ENCODE measurements around the gene HADHA. TPM values are rescaled to one million over a fixed set of nuclear protein-coding genes. Genes with fewer than 3 reads are reported as not detected.
"Not testable (repeated sequence)": the region's sequence is repeated elsewhere in the genome, so short reads cannot be mapped to it uniquely, and the experiment has no call there.

The HADHA gene
- total and polyA plus RNA-seq, 2 donors from 2014 or later: 135 to 171 TPM

DNA sequence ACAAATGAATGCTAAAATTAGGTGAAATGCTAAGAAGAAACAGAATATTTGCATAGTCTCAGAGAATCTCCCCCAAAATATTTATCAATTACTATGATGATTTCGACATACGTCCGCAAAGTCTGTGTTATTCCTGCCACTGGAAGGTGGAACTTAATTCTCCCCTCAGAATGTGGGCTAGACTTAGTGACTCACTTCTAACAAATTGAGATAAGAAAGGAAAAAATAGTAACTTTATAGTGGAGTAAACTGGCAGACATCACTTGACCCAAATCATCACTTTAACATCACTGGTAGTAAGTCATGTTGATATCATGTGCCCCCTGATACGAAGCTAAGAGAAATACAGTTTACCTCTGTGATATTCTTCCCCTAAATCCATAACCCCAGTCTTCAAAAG is 23.8 kb upstream of the HADHA start:
- no peaks in the 10 kb centered on the region for H3K27me3 ChIP-seq (ENCODE audit: control insufficient read depth, insufficient read depth, low read length)
- DNase-seq (no peak), FAIRE-seq (no peak)
- intact Hi-C loops (cut with DNase I): no loop called here
- H3K27ac ChIP-seq (ENCODE audit: low read depth in 2 of 2, low read length in 2 of 2): no peak overlapping the region
- H3K9ac ChIP-seq (ENCODE audit: low read length in 3 of 3): no peak overlapping the region
- no peaks in the 10 kb centered on the region for H3K4me1 ChIP-seq (ENCODE audit: control insufficient read depth in 2 of 3, insufficient read depth in 2 of 3, low read depth in 1 of 3, low read length in 3 of 3)
- peaks cover 2 to 10% (median 4%) of the 10 kb centered on the region in 3 donors for H3K36me3 ChIP-seq (ENCODE audit: control insufficient read depth in 2 of 3, insufficient read depth in 3 of 3, low read length in 3 of 3)
- TF ChIP-seq, protein P1, sequence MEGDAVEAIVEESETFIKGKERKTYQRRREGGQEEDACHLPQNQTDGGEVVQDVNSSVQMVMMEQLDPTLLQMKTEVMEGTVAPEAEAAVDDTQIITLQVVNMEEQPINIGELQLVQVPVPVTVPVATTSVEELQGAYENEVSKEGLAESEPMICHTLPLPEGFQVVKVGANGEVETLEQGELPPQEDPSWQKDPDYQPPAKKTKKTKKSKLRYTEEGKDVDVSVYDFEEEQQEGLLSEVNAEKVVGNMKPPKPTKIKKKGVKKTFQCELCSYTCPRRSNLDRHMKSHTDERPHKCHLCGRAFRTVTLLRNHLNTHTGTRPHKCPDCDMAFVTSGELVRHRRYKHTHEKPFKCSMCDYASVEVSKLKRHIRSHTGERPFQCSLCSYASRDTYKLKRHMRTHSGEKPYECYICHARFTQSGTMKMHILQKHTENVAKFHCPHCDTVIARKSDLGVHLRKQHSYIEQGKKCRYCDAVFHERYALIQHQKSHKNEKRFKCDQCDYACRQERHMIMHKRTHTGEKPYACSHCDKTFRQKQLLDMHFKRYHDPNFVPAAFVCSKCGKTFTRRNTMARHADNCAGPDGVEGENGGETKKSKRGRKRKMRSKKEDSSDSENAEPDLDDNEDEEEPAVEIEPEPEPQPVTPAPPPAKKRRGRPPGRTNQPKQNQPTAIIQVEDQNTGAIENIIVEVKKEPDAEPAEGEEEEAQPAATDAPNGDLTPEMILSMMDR (IDR thresholded peaks at IDR 0.05; ENCODE audit: borderline replicate concordance, extremely low read depth, insufficient read depth): no peak
- H3K9me3 ChIP-seq (ENCODE audit: control insufficient read depth in 2 of 3, insufficient read depth in 1 of 3, low read length in 3 of 3): no peaks in the 10 kb centered on the region
- H3K4me3 ChIP-seq (ENCODE audit: low read length in 3 of 3): no peak overlapping the region

DNA sequence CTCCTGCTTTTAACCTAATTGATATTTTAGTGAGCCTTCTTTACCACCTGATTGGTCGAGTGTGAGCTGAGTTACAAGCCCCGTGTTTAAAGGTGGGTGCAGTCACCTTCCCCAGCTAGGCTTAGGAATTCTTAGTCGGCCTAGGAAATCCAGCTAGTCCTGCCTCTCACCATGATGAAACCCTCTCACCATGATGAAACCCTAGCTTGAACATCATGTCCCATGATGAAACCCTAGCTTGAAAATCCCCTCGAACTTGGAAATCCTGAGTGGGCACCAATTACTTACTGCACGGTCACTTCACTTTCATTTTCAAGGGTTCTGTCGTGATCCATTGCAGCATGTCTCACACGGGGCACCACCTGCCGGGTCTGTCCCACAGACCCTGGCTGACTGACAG is 14.4 kb upstream of the HADHA start:
- not testable (repeated sequence) for FAIRE-seq

DNA sequence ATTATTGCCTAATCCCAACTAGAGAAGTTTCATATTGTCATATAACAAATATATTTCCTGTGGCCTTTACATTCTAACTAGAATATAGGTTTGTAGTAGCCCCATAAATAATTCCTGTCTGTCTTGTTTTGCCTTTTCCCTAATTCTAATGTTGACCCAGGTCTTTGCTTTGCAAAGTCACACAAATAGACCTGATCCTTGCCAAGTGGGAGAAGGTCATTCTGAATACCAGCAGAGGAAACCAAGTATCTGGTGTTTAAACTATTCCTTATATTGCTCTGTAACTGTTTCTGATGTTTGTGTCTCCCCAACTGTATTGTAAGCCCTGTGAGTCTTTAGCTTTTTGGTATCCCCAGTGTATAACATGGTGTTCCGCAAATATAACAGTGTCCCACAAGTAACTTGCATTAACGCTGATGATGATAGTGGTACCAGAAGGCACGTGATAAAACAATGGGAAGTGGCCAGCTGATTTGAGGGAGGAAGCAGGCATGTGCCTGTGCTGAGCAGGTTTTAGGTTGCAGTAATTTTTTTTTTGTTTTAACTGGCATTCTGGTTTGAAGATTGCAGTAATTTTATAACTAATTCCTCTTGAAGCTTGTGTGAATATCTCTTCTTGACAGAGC is 11.4 kb upstream of the HADHA start:
- no peak overlapping the region for H3K4me3 ChIP-seq (ENCODE audit: low read length in 3 of 3)
- no peak for FAIRE-seq
- TF ChIP-seq, protein P1 (IDR thresholded peaks at IDR 0.05; ENCODE audit: borderline replicate concordance, extremely low read depth, insufficient read depth): no peak
- peaks cover 0 to 4% (median 0%) of the 10 kb centered on the region in 3 donors for H3K36me3 ChIP-seq (ENCODE audit: control insufficient read depth in 2 of 3, insufficient read depth in 3 of 3, low read length in 3 of 3)
- H3K27ac ChIP-seq (ENCODE audit: low read depth in 2 of 2, low read length in 2 of 2): no peak overlapping the region
- intact Hi-C loops (cut with DNase I): no loop called here
- H3K9me3 ChIP-seq (ENCODE audit: control insufficient read depth in 2 of 3, insufficient read depth in 1 of 3, low read length in 3 of 3): no peaks in the 10 kb centered on the region
- no peaks in the 10 kb centered on the region for H3K27me3 ChIP-seq (ENCODE audit: control insufficient read depth, insufficient read depth, low read length)
- H3K9ac ChIP-seq (ENCODE audit: low read length in 3 of 3): no peak overlapping the region
- DNase-seq: no peak
- H3K4me1 ChIP-seq (ENCODE audit: control insufficient read depth in 2 of 3, insufficient read depth in 2 of 3, low read depth in 1 of 3, low read length in 3 of 3): no peaks in the 10 kb centered on the region

More for the DNA sequence above, 14.4 kb upstream of the HADHA start:
- H3K27me3 ChIP-seq (ENCODE audit: control insufficient read depth, insufficient read depth, low read length); H3K9me3 ChIP-seq (ENCODE audit: control insufficient read depth in 2 of 3, insufficient read depth in 1 of 3, low read length in 3 of 3); intact Hi-C loops (cut with DNase I); H3K36me3 ChIP-seq (ENCODE audit: control insufficient read depth in 2 of 3, insufficient read depth in 3 of 3, low read length in 3 of 3); H3K4me3 ChIP-seq (ENCODE audit: low read length in 3 of 3); H3K4me1 ChIP-seq (ENCODE audit: control insufficient read depth in 2 of 3, insufficient read depth in 2 of 3, low read depth in 1 of 3, low read length in 3 of 3); H3K27ac ChIP-seq (ENCODE audit: low read depth in 2 of 2, low read length in 2 of 2); DNase-seq; H3K9ac ChIP-seq (ENCODE audit: low read length in 3 of 3): not testable (repeated sequence)

DNA sequence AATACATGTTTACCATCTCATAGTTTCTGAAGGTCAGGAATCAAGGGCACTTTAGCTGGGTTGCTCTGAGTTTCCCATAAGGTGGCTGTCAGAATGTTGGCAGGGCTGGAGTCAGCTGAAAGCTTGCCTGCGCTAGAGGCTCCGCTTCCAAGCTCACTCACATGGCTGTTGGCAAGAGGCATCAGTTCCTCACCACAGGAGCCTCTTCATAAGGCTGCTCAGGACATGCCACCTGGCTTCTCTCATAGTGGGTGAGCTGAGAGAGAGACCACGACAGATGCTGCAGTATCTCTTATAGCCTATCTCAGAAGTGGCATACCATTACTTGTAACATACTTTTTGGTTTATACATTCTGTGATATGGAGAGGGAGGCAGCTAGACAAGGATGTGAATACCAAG is 7.5 kb upstream of the HADHA start:
- intact Hi-C loops (cut with DNase I): no loop called here
- DNase-seq: no peak

More for the DNA sequence above, 7.5 kb upstream of the HADHA start:
- Histone ChIP-seq H3K36me3 (ENCODE audit: control insufficient read depth in 2 of 3, insufficient read depth in 3 of 3, low read length in 3 of 3) (no peaks in the 10 kb centered on the region), H3K27me3 (ENCODE audit: control insufficient read depth, insufficient read depth, low read length) (no peaks in the 10 kb centered on the region), H3K9ac (ENCODE audit: low read length in 3 of 3) (no peak overlapping the region), H3K27ac (ENCODE audit: low read depth in 2 of 2, low read length in 2 of 2) (no peak overlapping the region), H3K4me1 (ENCODE audit: control insufficient read depth in 2 of 3, insufficient read depth in 2 of 3, low read depth in 1 of 3, low read length in 3 of 3) (peaks cover 0 to 1% (median 0%) of the 10 kb centered on the region in 3 donors), H3K4me3 (ENCODE audit: low read length in 3 of 3) (no peak overlapping the region), H3K9me3 (ENCODE audit: control insufficient read depth in 2 of 3, insufficient read depth in 1 of 3, low read length in 3 of 3) (no peaks in the 10 kb centered on the region)
- no peak for FAIRE-seq
- TF ChIP-seq, protein P1 (IDR thresholded peaks at IDR 0.05; ENCODE audit: borderline replicate concordance, extremely low read depth, insufficient read depth): no peak
